HCT116 (cell line): Measurements from ENCODE around the gene TTLL11. TPM values are rescaled to one million over a fixed set of nuclear protein-coding genes. Genes with fewer than 3 reads are reported as not detected.

Experiments used
- ATAC-seq: fragments of 200-7000 bp; cut with Tn5 transposase; 2 replicates; pipeline ENCODE4 v1.9.1; 2020; ENCODE audit warnings: mild to moderate bottlenecking, moderate library complexity
- BruUV-seq: library from RNA; stranded (reverse); fragments of 400-500 nt; replicated peaks from 2 replicates; lab custom pipeline; 2021; lab: Mats Ljungman, UMichigan
- CTCF ChIA-PET: fragments of 300-600 bp; sonication (Branson Sonifier 250); formaldehyde crosslinking; loops from one replicate; lab custom pipeline; 2021; ENCODE audit warnings: antibody characterized with exemption; lab: Charles Lee
- POLR2A ChIA-PET: fragments of 300-600, 350-600 bp; sonication (Branson Sonifier 250); formaldehyde crosslinking; loops from one replicate; lab custom pipeline; 2021; ENCODE audit warnings: antibody characterized with exemption; lab: Charles Lee
- RAD21 ChIA-PET, 2 experiments: fragments of 300-600 bp; sonication (Branson Sonifier 250); formaldehyde crosslinking; loops; one replicate each; lab custom pipeline; 2023; ENCODE audit warnings: low total read pairs in 2 of 2; ENCODE audit not compliant: uncharacterized antibody in 2 of 2, unreplicated experiment in 2 of 2, low non-redundant PET in 1 of 2; lab: Charles Lee
- DNase-seq: peaks from one replicate; pipeline ENCODE4 v3.0.0-alpha.2; 2010; ENCODE audit warnings: low read depth, low spot score
- H2AFZ ChIP-seq: fragments of 200-600 bp; shearing (Covaris generic), sonication (generic); 2 replicates; pipeline ENCODE4 v1.6.1; 2017; ENCODE audit warnings: low read depth, mixed run types, mixed read lengths, antibody characterized with exemption, low read length; ENCODE audit not compliant: poor library complexity, severe bottlenecking
- H3K27ac ChIP-seq: 2 replicates; pipeline ENCODE4 v1.5.1; 2012; ENCODE audit warnings: low read depth, low read length
- H3K27me3 ChIP-seq: fragments of 200-600 bp; sonication (generic); 2 replicates; pipeline ENCODE4 v1.6.1; 2016; ENCODE audit warnings: mixed run types, low read length, mixed read lengths; ENCODE audit not compliant: insufficient read depth
- H3K36me3 ChIP-seq, 2 experiments: fragments of 200-500 bp in 1 of 2; fragments of 200-600 bp in 1 of 2; sonication (Bioruptor generic) in 1 of 2; sonication (generic) in 1 of 2; 2 replicates each; pipeline versions ENCODE4 v1.5.1 to v1.6.1; 2014 to 2016; ENCODE audit warnings: low read length in 2 of 2, inconsistent platforms in 1 of 2, mixed read lengths in 1 of 2, mixed run types in 1 of 2; ENCODE audit not compliant: insufficient read depth in 2 of 2, control insufficient read depth in 1 of 2
- H3K4me1 ChIP-seq, 2 experiments: fragments of 200-600 bp in 1 of 2; sonication (generic) in 1 of 2; 2 replicates each; pipeline versions ENCODE4 v1.5.1 to v1.6.1; 2012 to 2017; ENCODE audit warnings: low read length in 2 of 2, inconsistent platforms in 1 of 2, mild to moderate bottlenecking in 1 of 2, mixed read lengths in 1 of 2, mixed run types in 1 of 2, moderate library complexity in 1 of 2; ENCODE audit not compliant: insufficient read depth in 2 of 2, control insufficient read depth in 1 of 2
- H3K4me2 ChIP-seq: fragments of 200-600 bp; sonication (generic); 2 replicates; pipeline ENCODE4 v1.6.1; 2017; ENCODE audit warnings: mixed run types, low read length, mixed read lengths
- H3K4me3 ChIP-seq, 2 experiments: fragments of 200-600 bp in 1 of 2; sonication (generic) in 1 of 2; replicated peaks in 1 of 2; 2 replicates each; pipeline ENCODE4 v1.5.1; 2011 to 2016; ENCODE audit warnings: low read length in 2 of 2, control low read depth in 1 of 2, low read depth in 1 of 2, mild to moderate bottlenecking in 1 of 2, mixed read lengths in 1 of 2, mixed run types in 1 of 2
- H3K79me2 ChIP-seq: fragments of 200-600 bp; sonication (generic); 2 replicates; pipeline ENCODE4 v1.6.1; 2017; ENCODE audit warnings: mild to moderate bottlenecking, mixed run types, low read length, moderate library complexity, mixed read lengths; ENCODE audit not compliant: insufficient read depth
- H3K9ac ChIP-seq: fragments of 200-600 bp; sonication (generic); 2 replicates; pipeline ENCODE4 v1.6.1; 2016; ENCODE audit warnings: low read length, mixed read lengths
- H3K9me2 ChIP-seq: fragments of 200-600 bp; sonication (generic), shearing (Covaris generic); 2 replicates; pipeline ENCODE4 v1.6.1; 2017; ENCODE audit warnings: mixed run types, mild to moderate bottlenecking, moderate library complexity; ENCODE audit not compliant: insufficient read depth
- H3K9me3 ChIP-seq, 2 experiments: fragments of 200-500 bp in 1 of 2; fragments of 200-600 bp in 1 of 2; sonication (Bioruptor generic) in 1 of 2; sonication (generic) in 1 of 2; 2 replicates each; pipeline ENCODE4 v1.6.1; 2014 to 2017; ENCODE audit warnings: low read length in 2 of 2, mixed read lengths in 2 of 2, inconsistent platforms in 1 of 2, low read depth in 1 of 2, mild to moderate bottlenecking in 1 of 2, mixed run types in 1 of 2, moderate library complexity in 1 of 2; ENCODE audit not compliant: control insufficient read depth in 1 of 2, insufficient read depth in 1 of 2
- H4K20me1 ChIP-seq: fragments of 200-600 bp; sonication (generic), shearing (Covaris generic); 2 replicates; pipeline ENCODE4 v1.6.1; 2017; ENCODE audit warnings: mixed run types, mild to moderate bottlenecking, moderate library complexity; ENCODE audit not compliant: insufficient read depth
- CBX3 ChIP-seq: IDR thresholded peaks from 2 replicates; pipeline ENCODE4 v1.6.1; 2012; ENCODE audit warnings: low read depth
- CEBPB ChIP-seq: IDR thresholded peaks from 2 replicates; pipeline ENCODE4 v1.6.1; 2012; ENCODE audit warnings: low read depth
- EGR1 ChIP-seq: IDR thresholded peaks from 2 replicates; pipeline ENCODE4 v1.6.1; 2012; ENCODE audit warnings: low read depth
- EZH2phosphoT487 ChIP-seq: fragments of 200-600 bp; IDR thresholded peaks from 2 replicates; pipeline ENCODE4 v1.6.1; 2018; ENCODE audit warnings: antibody characterized with exemption, borderline replicate concordance
- FOSL1 ChIP-seq: IDR thresholded peaks from 2 replicates; pipeline ENCODE4 v1.6.1; 2012; ENCODE audit warnings: low read depth
- JUND ChIP-seq: IDR thresholded peaks from 2 replicates; pipeline ENCODE4 v1.6.1; 2012
- POLR2A ChIP-seq: IDR thresholded peaks from 2 replicates; pipeline ENCODE4 v1.7.0; 2011; ENCODE audit warnings: borderline replicate concordance; ENCODE audit not compliant: insufficient read depth, insufficient read length; ENCODE audit errors: extremely low read depth
- RAD21 ChIP-seq: IDR thresholded peaks from 2 replicates; pipeline ENCODE4 v1.6.1; 2012; ENCODE audit warnings: low read depth, mild to moderate bottlenecking
- REST ChIP-seq: IDR thresholded peaks from 2 replicates; pipeline ENCODE4 v1.6.1; 2012; ENCODE audit warnings: low read depth
- SP1 ChIP-seq: IDR thresholded peaks from 2 replicates; pipeline ENCODE4 v1.6.1; 2012; ENCODE audit warnings: low read depth
- SRF ChIP-seq: IDR thresholded peaks from 2 replicates; pipeline ENCODE4 v1.6.1; 2012; ENCODE audit warnings: low read depth
- YY1 ChIP-seq: IDR thresholded peaks from 2 replicates; pipeline ENCODE4 v1.6.1; 2011; ENCODE audit warnings: low read length, low read depth, moderate library complexity, mild to moderate bottlenecking; ENCODE audit not compliant: insufficient replicate concordance; ENCODE audit errors: extremely low read depth
- ZFX ChIP-seq: fragments of 450-650 bp; IDR thresholded peaks from 2 replicates; pipeline ENCODE4 v1.6.1; 2017
- ZNF274 ChIP-seq: fragments of 200-500 bp; sonication (Bioruptor generic); IDR thresholded peaks from 2 replicates; pipeline ENCODE4 v1.6.1; 2014; ENCODE audit warnings: mild to moderate bottlenecking, low read depth, low read length, inconsistent platforms
- intact Hi-C: fragments of 100-400 bp; cut with micrococcal nuclease; formaldehyde crosslinking; loops from 2 replicates; pipeline ENCODE4 v1.10.0; 2022
- total RNA-seq: library from RNA; stranded (reverse); gene quantifications from one replicate; pipeline ENCODE4 v1.2.1, GENCODE V29; 2021; ENCODE audit not compliant: unreplicated experiment
- TF ChIP-seq, protein P1 (sequence below): IDR thresholded peaks from 2 replicates; pipeline ENCODE4 v1.6.1; 2012

The TTLL11 gene
- total RNA-seq, 1 experiment from 2014 or later: 2.2 TPM

- Histone ChIP-seq H3K36me3 (no peaks in the 10 kb centered on the region), H3K9me3 (no peaks in the 10 kb centered on the region), H3K9me2 (no peaks in the 10 kb centered on the region), H3K27me3 (0 out of 2 replicates have a peak, but pooled peaks cover 4% of the 10 kb centered on the region), H3K27ac (no peak overlapping the region), H3K4me1 (peaks cover 2 to 7% of the 10 kb centered on the region in 2 experiments; a peak in 1 of 4 replicates), H3K9ac (no peak overlapping the region), H4K20me1 (no peaks in the 10 kb centered on the region), H3K4me3 (no peak overlapping the region), H3K4me2 (no peak overlapping the region), H2AFZ (no peak overlapping the region), H3K79me2 (no peaks in the 10 kb centered on the region)
- BruUV-seq: no TSS peak
- ATAC-seq (no peak), DNase-seq (no peak)
- POLR2A ChIA-PET: interaction anchor here (1.2 kb wide), 1 partner anchor 11 kb away, joined by 3 read pairs; no protein-coding TSS in a partner anchor
- CTCF ChIA-PET: no interaction called here
- RAD21 ChIA-PET: no interaction called here
- intact Hi-C loops: no loop called here
- TF ChIP-seq ZNF274: no peak
- TF ChIP-seq, protein P1, sequence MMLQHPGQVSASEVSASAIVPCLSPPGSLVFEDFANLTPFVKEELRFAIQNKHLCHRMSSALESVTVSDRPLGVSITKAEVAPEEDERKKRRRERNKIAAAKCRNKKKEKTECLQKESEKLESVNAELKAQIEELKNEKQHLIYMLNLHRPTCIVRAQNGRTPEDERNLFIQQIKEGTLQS: no peak
- no peak for TF ChIP-seq REST
- TF ChIP-seq CEBPB: no peak
- no peak for TF ChIP-seq CBX3
- no peak for TF ChIP-seq EZH2phosphoT487
- TF ChIP-seq ZFX: no peak
- TF ChIP-seq RAD21: no peak
- no peak for TF ChIP-seq JUND
- no peak for TF ChIP-seq EGR1
- TF ChIP-seq SRF: no peak
- no peak for TF ChIP-seq YY1
- no peak for TF ChIP-seq POLR2A
- no peak for TF ChIP-seq FOSL1
- no peak for TF ChIP-seq SP1
Observed at GRCh38 chr9:121945281-121945680, 147.8 kb downstream of the TTLL11 start.
